ENCODE results near the gene ZSCAN30.

ZSCAN30 gene

DNA sequence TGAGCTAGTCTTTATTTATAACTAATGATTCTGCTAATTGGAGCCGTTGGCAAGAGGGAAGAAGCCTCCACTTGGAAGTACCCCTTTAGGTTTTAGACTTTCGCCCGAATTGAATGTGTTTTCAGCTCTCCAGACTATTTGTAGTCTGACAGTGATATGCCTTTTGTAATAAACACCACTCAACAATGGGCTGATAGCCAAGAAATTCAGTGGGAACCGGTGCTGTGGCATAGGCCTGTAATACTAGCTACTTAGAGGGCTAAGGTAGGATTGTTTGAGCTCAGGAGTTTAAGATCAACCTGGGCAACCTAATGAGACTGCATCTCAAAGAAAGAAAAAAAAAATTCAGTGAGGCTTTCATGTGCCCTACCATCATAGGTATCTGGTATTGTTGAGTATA, 13.6 kb upstream of the ZSCAN30 start:
- DNase-seq (ENCODE audit: low spot score), result no peak
- in situ Hi-C loops (cut with MboI; ENCODE audit: low sequenced_read_pairs, unreplicated experiment), result no loop called here
- TF ChIP-seq, protein P1, sequence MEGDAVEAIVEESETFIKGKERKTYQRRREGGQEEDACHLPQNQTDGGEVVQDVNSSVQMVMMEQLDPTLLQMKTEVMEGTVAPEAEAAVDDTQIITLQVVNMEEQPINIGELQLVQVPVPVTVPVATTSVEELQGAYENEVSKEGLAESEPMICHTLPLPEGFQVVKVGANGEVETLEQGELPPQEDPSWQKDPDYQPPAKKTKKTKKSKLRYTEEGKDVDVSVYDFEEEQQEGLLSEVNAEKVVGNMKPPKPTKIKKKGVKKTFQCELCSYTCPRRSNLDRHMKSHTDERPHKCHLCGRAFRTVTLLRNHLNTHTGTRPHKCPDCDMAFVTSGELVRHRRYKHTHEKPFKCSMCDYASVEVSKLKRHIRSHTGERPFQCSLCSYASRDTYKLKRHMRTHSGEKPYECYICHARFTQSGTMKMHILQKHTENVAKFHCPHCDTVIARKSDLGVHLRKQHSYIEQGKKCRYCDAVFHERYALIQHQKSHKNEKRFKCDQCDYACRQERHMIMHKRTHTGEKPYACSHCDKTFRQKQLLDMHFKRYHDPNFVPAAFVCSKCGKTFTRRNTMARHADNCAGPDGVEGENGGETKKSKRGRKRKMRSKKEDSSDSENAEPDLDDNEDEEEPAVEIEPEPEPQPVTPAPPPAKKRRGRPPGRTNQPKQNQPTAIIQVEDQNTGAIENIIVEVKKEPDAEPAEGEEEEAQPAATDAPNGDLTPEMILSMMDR (IDR thresholded peaks at IDR 0.05; ENCODE audit: borderline replicate concordance, control extremely low read depth, extremely low read depth, insufficient read depth, missing control alignments), result no peak

DNA sequence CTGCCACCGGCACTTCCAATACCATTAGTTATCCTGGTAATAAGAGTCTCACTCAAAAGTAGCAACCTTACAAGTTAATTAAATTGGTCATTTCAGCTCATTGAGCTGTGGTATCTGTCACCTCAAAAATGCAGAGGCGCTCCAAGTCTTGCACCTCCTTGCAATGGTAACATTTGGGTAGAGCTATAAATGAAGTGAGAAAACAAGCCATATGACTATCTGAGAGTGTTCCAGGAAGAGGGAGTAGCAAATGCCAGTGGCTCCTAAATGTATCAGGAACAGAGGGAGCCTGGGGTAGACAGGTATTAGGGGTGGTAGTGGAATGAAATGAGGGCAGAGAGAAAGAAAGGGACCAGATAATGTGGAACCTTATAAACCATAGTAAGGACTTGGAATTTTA, 6.0 kb upstream of the ZSCAN30 start:
- TF ChIP-seq, protein P1 (IDR thresholded peaks at IDR 0.05; ENCODE audit: borderline replicate concordance, control extremely low read depth, extremely low read depth, insufficient read depth, missing control alignments), result no peak
- in situ Hi-C loops (cut with MboI; ENCODE audit: low sequenced_read_pairs, unreplicated experiment), result no loop called here
- no peak for DNase-seq (ENCODE audit: low spot score)

DNA sequence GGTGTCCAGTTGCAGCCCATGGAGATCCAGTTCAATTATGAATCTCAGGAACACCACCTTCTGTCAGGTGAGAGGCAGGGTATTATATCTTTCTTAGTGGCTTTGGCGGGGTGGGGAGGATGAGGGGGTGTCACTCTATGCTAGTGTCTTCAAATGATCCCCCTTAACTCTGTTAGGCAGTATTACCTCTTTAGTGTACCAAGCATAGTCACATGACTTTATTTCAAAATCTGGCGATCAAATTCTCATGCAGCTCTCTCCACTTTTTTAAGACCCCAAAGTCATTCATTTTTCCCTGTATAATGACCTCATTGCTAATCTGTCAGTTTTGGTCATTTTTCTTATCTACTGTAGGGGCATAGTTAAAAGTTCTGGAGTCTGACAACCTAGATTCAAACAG, 1.1 kb upstream of the ZSCAN30 start:
- no peak for DNase-seq (ENCODE audit: low spot score)
- in situ Hi-C loops (cut with MboI; ENCODE audit: low sequenced_read_pairs, unreplicated experiment), result no loop called here
- TF ChIP-seq, protein P1 (IDR thresholded peaks at IDR 0.05; ENCODE audit: borderline replicate concordance, control extremely low read depth, extremely low read depth, insufficient read depth, missing control alignments), result no peak

DNA sequence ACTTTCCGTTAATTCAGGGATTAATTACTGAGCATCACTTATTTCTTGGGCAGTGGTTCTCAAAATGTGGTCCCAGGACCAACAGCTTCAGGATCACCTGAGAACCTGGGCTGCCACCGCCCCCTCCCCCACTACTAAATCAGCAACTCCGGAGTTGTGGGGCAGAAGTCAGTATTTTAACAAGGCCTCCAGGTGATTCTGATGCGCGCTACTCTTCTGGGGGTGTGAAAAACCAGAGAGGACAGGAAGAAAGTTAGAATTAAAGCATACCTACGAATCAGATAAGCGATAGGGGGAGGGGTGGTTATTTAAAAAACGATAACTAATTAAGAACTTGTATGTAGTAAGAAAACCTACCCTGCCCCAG, 319 bp downstream of the ZSCAN30 start:
- TF ChIP-seq, protein P1 (IDR thresholded peaks at IDR 0.05; ENCODE audit: borderline replicate concordance, control extremely low read depth, extremely low read depth, insufficient read depth, missing control alignments), result no peak
- in situ Hi-C loops (cut with MboI; ENCODE audit: low sequenced_read_pairs, unreplicated experiment), result no loop called here
- peak; percentile 41 for DNase-seq (ENCODE audit: low spot score)

DNA sequence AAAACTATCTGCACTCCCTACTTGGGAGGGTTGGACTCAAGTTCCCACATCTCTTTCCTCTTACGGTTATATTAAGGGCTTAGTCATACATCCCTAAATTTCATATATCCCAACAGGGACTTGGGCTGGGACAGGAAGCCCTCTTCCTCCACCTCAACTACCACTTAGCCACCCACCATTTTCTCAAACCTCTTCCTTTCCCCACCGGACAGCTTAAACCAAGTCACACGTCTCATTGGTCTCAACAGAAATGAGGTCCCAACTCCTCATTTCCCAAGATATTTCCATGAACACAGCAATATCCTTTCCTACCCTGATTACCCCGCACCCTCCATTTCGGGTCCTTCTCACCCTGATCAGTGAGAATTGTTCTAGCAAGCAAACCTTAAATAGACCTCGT, 736 bp downstream of the ZSCAN30 start:
- DNase-seq (ENCODE audit: low spot score), result peak; percentile 27
- TF ChIP-seq, protein P1 (IDR thresholded peaks at IDR 0.05; ENCODE audit: borderline replicate concordance, control extremely low read depth, extremely low read depth, insufficient read depth, missing control alignments), result no peak
- in situ Hi-C loops (cut with MboI; ENCODE audit: low sequenced_read_pairs, unreplicated experiment), result no loop called here

DNA sequence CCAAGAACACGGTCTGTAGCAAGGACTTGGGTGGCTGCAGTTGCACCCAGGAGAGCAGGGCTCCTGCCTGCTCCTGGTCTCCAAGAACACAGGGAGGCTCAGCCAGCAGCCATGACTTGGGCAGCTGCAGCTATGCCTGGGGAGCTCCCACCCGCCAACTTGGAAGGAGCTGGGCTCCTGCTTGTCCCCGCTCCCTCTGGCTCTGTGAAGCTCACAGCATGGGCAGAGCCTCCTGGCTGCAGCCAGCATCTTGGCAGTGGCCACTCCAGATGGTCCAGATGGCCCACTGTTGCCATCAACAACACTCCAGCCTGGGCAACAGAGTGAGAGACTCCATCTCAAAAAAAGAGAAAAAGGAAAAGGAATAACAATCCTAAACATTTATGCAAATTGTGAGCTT, 5.2 kb downstream of the ZSCAN30 start:
- in situ Hi-C loops (cut with MboI; ENCODE audit: low sequenced_read_pairs, unreplicated experiment), result no loop called here
- TF ChIP-seq, protein P1 (IDR thresholded peaks at IDR 0.05; ENCODE audit: borderline replicate concordance, control extremely low read depth, extremely low read depth, insufficient read depth, missing control alignments), result no peak
- DNase-seq (ENCODE audit: low spot score), result no peak
